Transverse colon (tissue), 4 donors: Measurements from ENCODE around the gene ZNF439.
"Not testable (repeated sequence)": the region's sequence is repeated elsewhere in the genome, so short reads cannot be mapped to it uniquely, and the experiment has no call there.

Source experiments
- POLR2A ChIP-seq: fragments of 450-650 bp; IDR thresholded peaks from one replicate; pipeline ENCODE4 v1.6.1; 2016; ENCODE audit warnings: antibody characterized with exemption, mild to moderate bottlenecking, moderate library complexity
- POLR2AphosphoS5 ChIP-seq, 3 donors: sonication (generic); formaldehyde crosslinking; IDR thresholded peaks; one replicate each; pipeline ENCODE4 v1.6.1; 2016; ENCODE audit warnings: antibody characterized with exemption in 3 of 3
- TF ChIP-seq, protein P1 (sequence below), 5 experiments: fragments of 200-600 bp in 3 of 5; fragments of 450-650 bp in 2 of 5; sonication (generic) in 3 of 5; IDR thresholded peaks; 1 replicate in 2 of 5; 2 replicates in 3 of 5; pipeline ENCODE4 v1.5.1; 2016 to 2017; ENCODE audit warnings: antibody characterized with exemption in 5 of 5, inconsistent platforms in 3 of 5, mild to moderate bottlenecking in 2 of 5, moderate library complexity in 1 of 5

DNA sequence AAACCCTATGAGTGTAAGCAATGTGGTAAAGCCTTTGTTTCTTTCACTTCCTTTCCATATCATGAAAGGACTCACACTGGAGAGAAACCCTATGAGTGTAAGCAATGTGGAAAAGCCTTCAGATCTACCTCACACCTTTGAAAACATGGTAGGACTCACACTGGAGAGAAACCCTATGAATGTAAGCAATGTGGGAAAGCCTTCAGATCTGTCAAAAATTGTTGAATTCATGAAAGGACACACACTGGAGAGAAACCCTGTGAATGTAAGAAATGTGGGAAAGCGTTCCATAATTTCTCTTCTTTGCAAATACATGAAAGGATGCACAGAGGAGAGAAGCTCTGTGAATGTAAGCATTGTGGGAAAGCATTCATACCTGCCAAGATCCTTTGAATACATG, 63.4 kb downstream of the ZNF439 start:
- TF ChIP-seq POLR2A; POLR2AphosphoS5 (IDR thresholded peaks at IDR 0.05): not testable (repeated sequence)
- TF ChIP-seq, protein P1, sequence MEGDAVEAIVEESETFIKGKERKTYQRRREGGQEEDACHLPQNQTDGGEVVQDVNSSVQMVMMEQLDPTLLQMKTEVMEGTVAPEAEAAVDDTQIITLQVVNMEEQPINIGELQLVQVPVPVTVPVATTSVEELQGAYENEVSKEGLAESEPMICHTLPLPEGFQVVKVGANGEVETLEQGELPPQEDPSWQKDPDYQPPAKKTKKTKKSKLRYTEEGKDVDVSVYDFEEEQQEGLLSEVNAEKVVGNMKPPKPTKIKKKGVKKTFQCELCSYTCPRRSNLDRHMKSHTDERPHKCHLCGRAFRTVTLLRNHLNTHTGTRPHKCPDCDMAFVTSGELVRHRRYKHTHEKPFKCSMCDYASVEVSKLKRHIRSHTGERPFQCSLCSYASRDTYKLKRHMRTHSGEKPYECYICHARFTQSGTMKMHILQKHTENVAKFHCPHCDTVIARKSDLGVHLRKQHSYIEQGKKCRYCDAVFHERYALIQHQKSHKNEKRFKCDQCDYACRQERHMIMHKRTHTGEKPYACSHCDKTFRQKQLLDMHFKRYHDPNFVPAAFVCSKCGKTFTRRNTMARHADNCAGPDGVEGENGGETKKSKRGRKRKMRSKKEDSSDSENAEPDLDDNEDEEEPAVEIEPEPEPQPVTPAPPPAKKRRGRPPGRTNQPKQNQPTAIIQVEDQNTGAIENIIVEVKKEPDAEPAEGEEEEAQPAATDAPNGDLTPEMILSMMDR (IDR thresholded peaks at IDR 0.05), result not testable (repeated sequence)
